A375 (cell line): ENCODE results near the gene MCM3. TPM values are rescaled to one million over a fixed set of nuclear protein-coding genes. Genes with fewer than 3 reads are reported as not detected.

Source experiments
- total RNA-seq: library from RNA; depleted of rRNA; stranded (reverse); fragments of >200 nt; shearing (Covaris generic); gene quantifications from 2 replicates; pipeline ENCODE4 v1.2.3, GENCODE V29; 2014; rRNA removed

The MCM3 gene
- total RNA-seq = 139 and 164 TPM in 2 replicates

DNA sequence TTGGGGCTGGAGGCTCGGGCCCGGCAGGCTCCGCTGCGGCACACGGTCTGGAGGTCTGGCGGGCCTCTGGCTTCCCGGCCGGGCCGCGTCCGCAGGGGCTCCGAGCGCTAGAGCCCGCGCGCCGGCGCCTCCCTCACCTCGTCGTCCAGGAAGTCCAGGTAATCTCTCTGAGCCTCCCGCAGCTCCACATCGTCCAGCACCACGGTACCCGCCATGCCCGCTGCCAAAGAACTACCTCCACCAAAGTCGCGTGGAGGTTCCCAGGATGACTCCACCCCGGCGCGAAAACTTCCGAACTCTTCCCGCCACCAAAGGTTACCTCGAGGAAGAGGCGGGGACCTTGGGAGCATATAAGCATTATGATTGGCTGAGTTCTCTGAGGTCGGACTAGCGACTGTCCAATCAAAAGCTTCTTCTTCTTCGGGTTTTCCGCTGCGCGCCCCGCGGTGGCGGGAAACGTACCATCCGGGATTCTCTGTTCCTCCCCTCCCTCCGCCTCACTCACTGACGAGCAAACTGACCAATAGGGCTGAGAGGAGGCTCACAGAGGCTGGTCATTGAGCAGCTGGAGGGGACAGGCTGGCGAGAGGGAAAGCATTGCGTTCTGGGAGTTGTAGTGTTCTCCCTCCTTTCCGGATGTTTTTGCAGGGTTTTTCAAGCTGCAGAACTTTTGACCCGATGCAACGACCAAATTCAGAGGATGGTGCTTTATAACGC lies at the start of gene MCM3:
Gene MCM3, minus strand, starts transcription at position 283 of the 717 bp plus-strand sequence. Its CDS starts 68 bp downstream, at position 215.

DNA sequence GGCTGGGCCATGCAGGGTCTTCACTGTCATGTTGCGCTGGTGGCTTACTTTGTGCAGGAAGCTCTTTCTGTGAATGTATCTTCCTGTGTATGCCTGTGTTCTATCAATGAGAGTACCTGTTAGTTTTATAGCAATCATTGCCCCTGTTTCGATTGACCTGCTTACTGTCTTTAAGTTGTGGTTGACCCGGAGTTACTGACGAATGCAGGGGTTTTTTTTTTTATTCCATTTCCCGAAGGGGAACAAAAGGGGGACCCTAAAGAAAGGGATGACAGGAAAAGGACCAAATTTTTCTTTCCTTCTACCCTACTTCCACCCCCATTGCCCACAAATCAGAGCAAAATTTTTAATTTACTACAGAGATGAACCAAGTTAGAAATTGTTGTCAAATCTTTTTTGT lies 40.1 kb downstream of the MCM3 start, which contains the start of gene IL17F:
Gene IL17F, minus strand, starts transcription at position 101 of the 400 bp plus-strand sequence. Its CDS starts 71 bp downstream, at position 30.

Other genes starting within 250 kb of the MCM3 start
- gene PKHD1, start 197.1 kb downstream of the MCM3 start, total RNA-seq = 0.03 and 0.04 TPM in 2 replicates
- not detected in 2 replicates for gene IL17A, start 98.4 kb downstream of the MCM3 start, total RNA-seq
- gene IL17F, start 40.2 kb downstream of the MCM3 start, total RNA-seq = not detected in 2 replicates
- 2.4 and 3.4 TPM in 2 replicates for gene PAQR8, start 77.4 kb upstream of the MCM3 start, total RNA-seq
- 21.0 and 21.6 TPM in 2 replicates for gene EFHC1, start 135.6 kb upstream of the MCM3 start, total RNA-seq